HepG2 (cell line): ENCODE results near the gene CRABP1. TPM values are rescaled to one million over a fixed set of nuclear protein-coding genes. Genes with fewer than 3 reads are reported as not detected.

Source experiments
- ATAC-seq: fragments of 200-7000 bp; cut with Tn5 transposase; 3 replicates; pipeline ENCODE4 v1.9.1; 2020; ENCODE audit warnings: mild to moderate bottlenecking, moderate library complexity
- BruUV-seq: library from RNA; stranded (reverse); fragments of 400-500 nt; replicated peaks from 2 replicates; lab custom pipeline; 2021; lab: Mats Ljungman, UMichigan
- CTCF ChIA-PET: fragments of 300-600 bp; formaldehyde crosslinking; extraction: SDS; loops from one replicate; lab custom pipeline; 2021; ENCODE audit warnings: low total read pairs, inconsistent platforms, low intra/inter-chr PET ratio; lab: Yijun Ruan, JAX
- POLR2A ChIA-PET: fragments of 350-600 bp; sonication (Branson Sonifier 250); formaldehyde crosslinking; loops from one replicate; lab custom pipeline; 2020; ENCODE audit warnings: antibody characterized with exemption, inconsistent platforms; lab: Yijun Ruan, JAX
- DNase-seq: peaks from one replicate; pipeline ENCODE4 v3.0.0-alpha.2; 2015; ENCODE audit warnings: low spot score
- FAIRE-seq: peaks from 3 replicates; lab custom pipeline; 2011; peaks lifted over from hg19 to GRCh38; lab: Jason Lieb, UNC
- H2AFZ ChIP-seq: one replicate; pipeline ENCODE4 v1.6.1; 2011; ENCODE audit warnings: low read length, inconsistent platforms
- H3K27ac ChIP-seq: fragments of 300-600 bp; 3 replicates; pipeline ENCODE4 v1.8.0; 2011; ENCODE audit warnings: mixed run types, mild to moderate bottlenecking, mixed read lengths, low read length, inconsistent platforms; ENCODE audit not compliant: insufficient read depth; ENCODE audit errors: extremely low read length
- H3K27me3 ChIP-seq, 2 experiments: fragments of 200-600 bp in 1 of 2; 2 replicates in 1 of 2; 3 replicates in 1 of 2; pipeline versions ENCODE4 v1.6.0 to v1.8.0; 2011; ENCODE audit warnings: low read length in 2 of 2, mild to moderate bottlenecking in 2 of 2, moderate library complexity in 2 of 2, inconsistent platforms in 1 of 2; ENCODE audit not compliant: insufficient read depth in 2 of 2, control insufficient read depth in 1 of 2
- H3K36me3 ChIP-seq, 2 experiments: fragments of 200-600 bp in 1 of 2; replicated peaks in 1 of 2; 2 replicates in 1 of 2; 3 replicates in 1 of 2; pipeline versions ENCODE4 v1.5.1 to v1.8.0; 2011; ENCODE audit warnings: low read length in 2 of 2, inconsistent platforms in 1 of 2; ENCODE audit not compliant: insufficient read depth in 2 of 2, control insufficient read depth in 1 of 2
- H3K4me1 ChIP-seq: 2 replicates; pipeline ENCODE4 v1.5.1; 2012; ENCODE audit warnings: low read length, inconsistent platforms; ENCODE audit not compliant: insufficient read depth
- H3K4me2 ChIP-seq: 2 replicates; pipeline ENCODE4 v1.6.0; 2011; ENCODE audit warnings: low read depth, low read length, inconsistent platforms
- H3K4me3 ChIP-seq, 3 experiments: fragments of 200-600 bp in 1 of 3; sonication (generic), shearing (Covaris generic) in 1 of 3; replicated peaks in 1 of 3; 2 replicates each; pipeline ENCODE4 v1.5.1; 2011 to 2016; ENCODE audit warnings: low read length in 3 of 3, inconsistent platforms in 2 of 3, low read depth in 2 of 3, mild to moderate bottlenecking in 2 of 3, control low read depth in 1 of 3, mixed read lengths in 1 of 3; ENCODE audit not compliant: insufficient read depth in 1 of 3
- H3K79me2 ChIP-seq: one replicate; pipeline ENCODE4 v1.6.1; 2011; ENCODE audit warnings: low read length, inconsistent platforms; ENCODE audit not compliant: insufficient read depth
- H3K9ac ChIP-seq: 2 replicates; pipeline ENCODE4 v1.6.0; 2011; ENCODE audit warnings: mild to moderate bottlenecking, low read depth, low read length, inconsistent platforms; ENCODE audit not compliant: insufficient read depth
- H3K9me3 ChIP-seq: 2 replicates; pipeline ENCODE4 v1.5.1; 2012; ENCODE audit warnings: mild to moderate bottlenecking, low read length
- H4K20me1 ChIP-seq: 2 replicates; pipeline ENCODE4 v1.6.0; 2011; ENCODE audit warnings: inconsistent platforms, mild to moderate bottlenecking, low read length, moderate library complexity; ENCODE audit not compliant: insufficient read depth
- CEBPB ChIP-seq: IDR thresholded peaks from 2 replicates; pipeline ENCODE4 v1.6.1; 2011; ENCODE audit warnings: low read depth, low read length, improper control_type of control experiment, borderline replicate concordance
- EEA1 ChIP-seq: sonication (generic); formaldehyde crosslinking; IDR thresholded peaks from 2 replicates; pipeline ENCODE4 v1.5.1; 2020; ENCODE audit warnings: mild to moderate bottlenecking, missing genetic modification reagents, borderline replicate concordance
- ELF4 ChIP-seq: sonication (generic); formaldehyde crosslinking; IDR thresholded peaks from 2 replicates; pipeline ENCODE4 v1.5.0; 2020; ENCODE audit warnings: missing genetic modification reagents, mild to moderate bottlenecking, moderate library complexity, borderline replicate concordance
- FOXM1 ChIP-seq: sonication (generic); formaldehyde crosslinking; IDR thresholded peaks from 2 replicates; pipeline ENCODE4 v1.5.0; 2020; ENCODE audit warnings: missing genetic modification reagents
- GTF2F1 ChIP-seq: fragments of 150-350 bp; IDR thresholded peaks from 2 replicates; pipeline ENCODE4 v1.6.1; 2014; ENCODE audit warnings: low read length
- HNRNPLL ChIP-seq: fragments of 200-400 bp; formaldehyde crosslinking; IDR thresholded peaks from 2 replicates; pipeline ENCODE4 v1.6.1; 2017; ENCODE audit warnings: mild to moderate bottlenecking, low read depth, low read length; ENCODE audit not compliant: poor library complexity, severe bottlenecking
- HOXA5 ChIP-seq: sonication (generic); formaldehyde crosslinking; IDR thresholded peaks from 2 replicates; pipeline ENCODE4 v1.4.0; 2020; ENCODE audit warnings: missing genetic modification reagents
- IKZF4 ChIP-seq: sonication (generic); formaldehyde crosslinking; IDR thresholded peaks from 2 replicates; pipeline ENCODE4 v1.5.1; 2020; ENCODE audit warnings: borderline replicate concordance, mild to moderate bottlenecking, low read depth, missing genetic modification reagents; ENCODE audit errors: not compliant biosample characterization
- KDM1A ChIP-seq: IDR thresholded peaks from 2 replicates; pipeline ENCODE4 v1.6.1; 2016; ENCODE audit warnings: missing compliant biosample characterization
- NR2C2 ChIP-seq: sonication (generic); formaldehyde crosslinking; IDR thresholded peaks from 2 replicates; pipeline ENCODE4 v1.4.0; 2020; ENCODE audit warnings: missing genetic modification reagents, mild to moderate bottlenecking, moderate library complexity, borderline replicate concordance
- RNF2 ChIP-seq: fragments of 450-650 bp; conservative IDR thresholded peaks from 2 replicates; pipeline ENCODE4 v1.6.1; 2016; ENCODE audit warnings: low read depth
- SIN3B ChIP-seq: fragments of 150-350 bp; IDR thresholded peaks from 2 replicates; pipeline ENCODE4 v1.6.1; 2014; ENCODE audit warnings: low read length
- SNAPC2 ChIP-seq: sonication (generic); formaldehyde crosslinking; IDR thresholded peaks from 2 replicates; pipeline ENCODE4 v1.8.1; 2022; ENCODE audit warnings: mild to moderate bottlenecking, missing genetic modification reagents
- TOE1 ChIP-seq: sonication (generic); formaldehyde crosslinking; IDR thresholded peaks from 2 replicates; pipeline ENCODE4 v1.4.0; 2020; ENCODE audit warnings: mild to moderate bottlenecking, missing genetic modification reagents
- TP53 ChIP-seq: sonication (generic); formaldehyde crosslinking; conservative IDR thresholded peaks from 2 replicates; pipeline ENCODE4 v1.4.0; 2020; ENCODE audit warnings: missing genetic modification reagents
- ZBTB1 ChIP-seq: sonication (generic); formaldehyde crosslinking; IDR thresholded peaks from 2 replicates; pipeline ENCODE4 v1.4.0; 2020; ENCODE audit warnings: missing genetic modification reagents, borderline replicate concordance
- ZBTB3 ChIP-seq: sonication (generic); formaldehyde crosslinking; IDR thresholded peaks from 2 replicates; pipeline ENCODE4 v1.4.0; 2020; ENCODE audit warnings: low read depth, mild to moderate bottlenecking, moderate library complexity, missing genetic modification reagents, borderline replicate concordance
- ZNF121 ChIP-seq: sonication (generic); formaldehyde crosslinking; IDR thresholded peaks from 2 replicates; pipeline ENCODE4 v1.5.0; 2020; ENCODE audit warnings: mild to moderate bottlenecking, missing genetic modification reagents
- ZSCAN30 ChIP-seq: sonication (generic); formaldehyde crosslinking; IDR thresholded peaks from 2 replicates; pipeline ENCODE4 v1.5.0; 2020; ENCODE audit warnings: mild to moderate bottlenecking, missing genetic modification reagents
- WGBS: methylation state at CpG from one replicate; pipeline ENCODE4 v1.1.6; 2017; ENCODE audit warnings: low lambda C conversion rate; 5-methylcytosine and 5-hydroxymethylcytosine counted together
- in situ Hi-C: cut with HindIII; loops from 2 replicates; pipeline ENCODE4 v1.10.0; 2017; ENCODE audit warnings: low pct_unique_long_range_greater_than_20kb; ENCODE audit not compliant: extremely low pct_ligation_motif_present
- intact Hi-C: fragments of 100-400 bp; cut with micrococcal nuclease; formaldehyde crosslinking; loops from one replicate; pipeline ENCODE4 v1.10.0; 2022; ENCODE audit not compliant: unreplicated experiment
- polyA plus RNA-seq, 8 experiments: library from polyadenylated mRNA; depleted of rRNA in 3 of 8; stranded (reverse) in 7 of 8; unstranded in 1 of 8; fragments of >200 nt; fragmentation: Illumina TruSeq in 4 of 8; extraction: Trizol in 4 of 8; gene quantifications; 2 replicates each; pipeline versions ENCODE4 v1.2.1 to v1.2.3, GENCODE V29; 2011 to 2016; ENCODE audit warnings: low read depth in 4 of 8, missing spikeins in 1 of 8, mixed read lengths in 1 of 8; ENCODE audit not compliant: insufficient read depth in 1 of 8
- total RNA-seq, 5 experiments: library from RNA; depleted of rRNA; stranded (reverse); fragments of >200 nt; fragmentation: Illumina TruSeq; extraction: Trizol; gene quantifications; 2 replicates each; pipeline ENCODE4 v1.2.3, GENCODE V29; 2016; ENCODE audit warnings: low read depth in 1 of 5
- TF ChIP-seq, protein P1 (sequence below): sonication (generic); formaldehyde crosslinking; IDR thresholded peaks from 2 replicates; pipeline ENCODE4 v1.5.1; 2020; ENCODE audit warnings: missing genetic modification reagents, mild to moderate bottlenecking, borderline replicate concordance
- TF ChIP-seq, protein P2 (sequence below): sonication (generic); formaldehyde crosslinking; IDR thresholded peaks from 2 replicates; pipeline ENCODE4 v1.4.0; 2020; ENCODE audit warnings: missing genetic modification reagents

Gene CRABP1
- total and polyA plus RNA-seq, 2 of the 13 experiments (the other 11 are each of a cell fraction or from before 2014, with no cell fraction given), result not detected

DNA sequence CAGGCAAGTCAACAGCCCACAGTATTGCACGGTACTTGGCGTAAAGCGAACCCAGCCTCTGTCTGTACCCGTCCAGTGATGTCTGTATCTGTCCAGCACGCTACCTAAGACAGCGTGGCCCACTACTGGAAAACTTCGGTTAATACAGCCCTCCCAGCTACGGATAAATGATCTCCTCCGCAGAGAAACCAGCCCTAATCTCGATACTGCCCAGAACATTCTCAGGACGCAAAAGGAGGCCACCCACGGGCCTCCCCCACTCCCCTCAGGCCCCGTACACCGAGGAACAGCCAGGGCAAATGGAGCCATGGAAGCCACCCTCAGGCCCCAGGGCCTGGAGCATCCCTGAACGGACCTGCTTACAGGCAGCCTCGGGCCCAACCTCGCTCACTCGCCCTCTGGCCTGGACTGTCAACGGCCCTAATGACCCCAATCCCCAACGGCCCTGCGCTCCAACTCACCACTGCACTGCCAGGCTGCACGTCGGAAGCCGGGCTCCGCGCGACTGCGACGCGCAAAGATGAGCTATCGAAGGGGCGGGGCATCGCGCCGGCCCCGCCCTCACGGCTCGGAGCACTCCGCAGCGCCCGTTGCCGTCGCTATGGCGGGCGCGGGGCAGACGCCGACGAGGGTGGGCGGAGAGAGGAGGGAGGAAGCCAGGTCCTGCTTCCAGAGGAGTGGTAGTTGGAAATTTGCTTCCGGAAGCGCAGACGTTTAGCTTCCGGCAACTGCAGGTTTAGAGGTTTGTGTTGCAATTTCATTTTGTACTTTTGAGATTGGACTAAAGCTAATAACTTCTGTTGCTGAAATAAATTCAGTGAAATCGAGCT lies 40.8 kb upstream of the CRABP1 start, which contains the start of gene SKIC8:
SKIC8 (minus strand) TSS at position 509 of the 830 bp plus-strand sequence. CDS start 3,923 bp downstream, outside the sequence.
- POLR2A ChIA-PET, result interaction anchor here (0.6 to 2.2 kb wide), 23 partner anchors 8 to 288 kb away, joined by 3 to 54 read pairs (median 4); partner anchors contain the start of genes HYKK, IDH3A, IREB2 and PSMA4
- peak within 1 kb of the TSS; percentile 83 for H3K9ac ChIP-seq
- H3K79me2 ChIP-seq, result peaks cover 31% of the 10 kb centered on the region
- no peaks in the 10 kb centered on the region; a peak in 1 of 5 replicates for H3K27me3 ChIP-seq
- H2AFZ ChIP-seq, result peak within 1 kb of the TSS; percentile 55
- intact Hi-C loops (no loop called here), in situ Hi-C loops (no loop called here)
- WGBS, result under 1% methylated on average over 32 of the region's 55 CpGs
- H3K9me3 ChIP-seq, result no peaks in the 10 kb centered on the region
- no peaks in the 10 kb centered on the region for H4K20me1 ChIP-seq
- peak; percentile 52 for FAIRE-seq
- ATAC-seq, result peak; percentile 91
- peaks cover 61% of the 10 kb centered on the region for H3K4me1 ChIP-seq
- peak within 1 kb of the TSS; percentile 89 for H3K4me2 ChIP-seq
- H3K27ac ChIP-seq, result peak within 1 kb of the TSS; percentile 61
- H3K36me3 ChIP-seq, result peaks cover 2 to 5% of the 10 kb centered on the region in 2 experiments; a peak in 3 of 5 replicates
- CTCF ChIA-PET, result no interaction called here
- DNase-seq, result peak; percentile 92
- H3K4me3 ChIP-seq, result peak within 1 kb of the TSS; percentile 78 to 95 (median 93)
- BruUV-seq, result TSS peak; percentile 79
- TF ChIP-seq ZNF121 (CRISPR knock-in tag) (no peak), ELF4 (CRISPR knock-in tag) (no peak), NR2C2 (CRISPR knock-in tag) (peak; percentile 97), HNRNPLL (peak; percentile 83), CEBPB (peak; percentile 83), ZBTB1 (CRISPR knock-in tag) (no peak), EEA1 (CRISPR knock-in tag) (no peak), FOXM1 (CRISPR knock-in tag) (no peak), ZBTB3 (CRISPR knock-in tag) (peak; percentile 94), ZSCAN30 (CRISPR knock-in tag) (no peak), KDM1A (CRISPR knock-in tag) (no peak), TOE1 (CRISPR knock-in tag) (no peak), IKZF4 (CRISPR knock-in tag) (no peak), SNAPC2 (CRISPR knock-in tag) (0 out of 2 replicates have a peak, but pooled peaks have one; percentile 34), GTF2F1 (no peak), RNF2 (0 out of 2 replicates have a peak, but pooled peaks have one; percentile 19), HOXA5 (CRISPR knock-in tag) (peak; percentile 33; the same call in 1 of the 2 replicates), SIN3B (peak; percentile 80), TP53 (CRISPR knock-in tag) (no peak)
- TF ChIP-seq, protein P1, sequence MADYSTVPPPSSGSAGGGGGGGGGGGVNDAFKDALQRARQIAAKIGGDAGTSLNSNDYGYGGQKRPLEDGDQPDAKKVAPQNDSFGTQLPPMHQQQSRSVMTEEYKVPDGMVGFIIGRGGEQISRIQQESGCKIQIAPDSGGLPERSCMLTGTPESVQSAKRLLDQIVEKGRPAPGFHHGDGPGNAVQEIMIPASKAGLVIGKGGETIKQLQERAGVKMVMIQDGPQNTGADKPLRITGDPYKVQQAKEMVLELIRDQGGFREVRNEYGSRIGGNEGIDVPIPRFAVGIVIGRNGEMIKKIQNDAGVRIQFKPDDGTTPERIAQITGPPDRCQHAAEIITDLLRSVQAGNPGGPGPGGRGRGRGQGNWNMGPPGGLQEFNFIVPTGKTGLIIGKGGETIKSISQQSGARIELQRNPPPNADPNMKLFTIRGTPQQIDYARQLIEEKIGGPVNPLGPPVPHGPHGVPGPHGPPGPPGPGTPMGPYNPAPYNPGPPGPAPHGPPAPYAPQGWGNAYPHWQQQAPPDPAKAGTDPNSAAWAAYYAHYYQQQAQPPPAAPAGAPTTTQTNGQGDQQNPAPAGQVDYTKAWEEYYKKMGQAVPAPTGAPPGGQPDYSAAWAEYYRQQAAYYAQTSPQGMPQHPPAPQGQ (CRISPR knock-in tag), result no peak
- TF ChIP-seq, protein P2, sequence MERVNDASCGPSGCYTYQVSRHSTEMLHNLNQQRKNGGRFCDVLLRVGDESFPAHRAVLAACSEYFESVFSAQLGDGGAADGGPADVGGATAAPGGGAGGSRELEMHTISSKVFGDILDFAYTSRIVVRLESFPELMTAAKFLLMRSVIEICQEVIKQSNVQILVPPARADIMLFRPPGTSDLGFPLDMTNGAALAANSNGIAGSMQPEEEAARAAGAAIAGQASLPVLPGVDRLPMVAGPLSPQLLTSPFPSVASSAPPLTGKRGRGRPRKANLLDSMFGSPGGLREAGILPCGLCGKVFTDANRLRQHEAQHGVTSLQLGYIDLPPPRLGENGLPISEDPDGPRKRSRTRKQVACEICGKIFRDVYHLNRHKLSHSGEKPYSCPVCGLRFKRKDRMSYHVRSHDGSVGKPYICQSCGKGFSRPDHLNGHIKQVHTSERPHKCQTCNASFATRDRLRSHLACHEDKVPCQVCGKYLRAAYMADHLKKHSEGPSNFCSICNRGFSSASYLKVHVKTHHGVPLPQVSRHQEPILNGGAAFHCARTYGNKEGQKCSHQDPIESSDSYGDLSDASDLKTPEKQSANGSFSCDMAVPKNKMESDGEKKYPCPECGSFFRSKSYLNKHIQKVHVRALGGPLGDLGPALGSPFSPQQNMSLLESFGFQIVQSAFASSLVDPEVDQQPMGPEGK (CRISPR knock-in tag), result peak; percentile 41
